ENCODE measurements around the gene KCND2.
A peak's percentile ranks its signal among the peaks of the same experiment; 100 is the strongest.
"Not testable (repeated sequence)": the region's sequence is repeated elsewhere in the genome, so short reads cannot be mapped to it uniquely, and the experiment has no call there.

Gene KCND2

GRCh38 chr7:120502132-120502531 is 229.2 kb downstream of the KCND2 start:
- DNase-seq (ENCODE audit: low spot score): no peak

GRCh38 chr7:120502825-120503224 is 229.8 kb downstream of the KCND2 start:
- no peak for DNase-seq (ENCODE audit: low spot score)

GRCh38 chr7:120504386-120504785 is 231.4 kb downstream of the KCND2 start:
- no peak for DNase-seq (ENCODE audit: low spot score)

GRCh38 chr7:120505770-120506169 is 232.8 kb downstream of the KCND2 start:
- DNase-seq (ENCODE audit: low spot score): no peak

GRCh38 chr7:120512701-120513100 is 239.7 kb downstream of the KCND2 start:
- no peak for DNase-seq (ENCODE audit: low spot score)

GRCh38 chr7:120519224-120519623 is 246.2 kb downstream of the KCND2 start:
- DNase-seq (ENCODE audit: low spot score): no peak

- DNase-seq (ENCODE audit: low spot score): no peak
Measured at GRCh38 chr7:120521761-120522737, 249.1 kb downstream of the KCND2 start.

- DNase-seq (ENCODE audit: low spot score): no peak
Measured at GRCh38 chr7:120523985-120524384, 251.0 kb downstream of the KCND2 start.

- DNase-seq (ENCODE audit: low spot score): no peak
Measured at GRCh38 chr7:120526902-120527509, 254.0 kb downstream of the KCND2 start.

- no peak for DNase-seq (ENCODE audit: low spot score)
Measured at GRCh38 chr7:120529736-120530135, 256.8 kb downstream of the KCND2 start.

GRCh38 chr7:120538335-120538734 is 265.4 kb downstream of the KCND2 start:
- no peak for DNase-seq (ENCODE audit: low spot score)

GRCh38 chr7:120539321-120539720 is 266.3 kb downstream of the KCND2 start:
- DNase-seq (ENCODE audit: low spot score): no peak

- DNase-seq (ENCODE audit: low spot score): no peak
Measured at GRCh38 chr7:120547605-120548004, 274.6 kb downstream of the KCND2 start.

- DNase-seq (ENCODE audit: low spot score): no peak
Measured at GRCh38 chr7:120550494-120551048, 277.6 kb downstream of the KCND2 start.

GRCh38 chr7:120553491-120553890 is 280.5 kb downstream of the KCND2 start:
- DNase-seq (ENCODE audit: low spot score): no peak

- DNase-seq (ENCODE audit: low spot score): peak; percentile 65
Measured at GRCh38 chr7:120554960-120555571, 282.1 kb downstream of the KCND2 start.

GRCh38 chr7:120564145-120564544 is 291.2 kb downstream of the KCND2 start:
- DNase-seq (ENCODE audit: low spot score): no peak

GRCh38 chr7:120567204-120567603 is 294.2 kb downstream of the KCND2 start:
- no peak for DNase-seq (ENCODE audit: low spot score)

- DNase-seq (ENCODE audit: low spot score): not testable (repeated sequence)
Measured at GRCh38 chr7:120578657-120579056, 305.7 kb downstream of the KCND2 start.

- no peak for DNase-seq (ENCODE audit: low spot score)
Measured at GRCh38 chr7:120582916-120583315, 309.9 kb downstream of the KCND2 start.

- DNase-seq (ENCODE audit: low spot score): no peak
Measured at GRCh38 chr7:120583899-120584586, 311.1 kb downstream of the KCND2 start.

- no peak for DNase-seq (ENCODE audit: low spot score)
Measured at GRCh38 chr7:120586571-120586970, 313.6 kb downstream of the KCND2 start.

All from Ammon's horn (tissue), 1 donor.